AG10803 (cell line): ENCODE data around the gene SP6.

ENCODE experiments used
- DNase-seq: peaks from one replicate; pipeline ENCODE4 v3.0.0; 2010; ENCODE audit warnings: low read depth
- H3K4me3 ChIP-seq: 2 replicates; pipeline ENCODE4 v1.5.1; 2011; ENCODE audit warnings: mild to moderate bottlenecking, low read length, control low read depth
- TF ChIP-seq, protein P1 (sequence below): conservative IDR thresholded peaks from 2 replicates; pipeline ENCODE4 v1.5.1; 2011; ENCODE audit warnings: mild to moderate bottlenecking, low read length, control low read depth, inconsistent platforms

SP6 gene

GRCh38 chr17:47804461-47804860, 46.5 kb downstream of the SP6 start:
- H3K4me3 ChIP-seq, result no peak overlapping the region
- TF ChIP-seq, protein P1, sequence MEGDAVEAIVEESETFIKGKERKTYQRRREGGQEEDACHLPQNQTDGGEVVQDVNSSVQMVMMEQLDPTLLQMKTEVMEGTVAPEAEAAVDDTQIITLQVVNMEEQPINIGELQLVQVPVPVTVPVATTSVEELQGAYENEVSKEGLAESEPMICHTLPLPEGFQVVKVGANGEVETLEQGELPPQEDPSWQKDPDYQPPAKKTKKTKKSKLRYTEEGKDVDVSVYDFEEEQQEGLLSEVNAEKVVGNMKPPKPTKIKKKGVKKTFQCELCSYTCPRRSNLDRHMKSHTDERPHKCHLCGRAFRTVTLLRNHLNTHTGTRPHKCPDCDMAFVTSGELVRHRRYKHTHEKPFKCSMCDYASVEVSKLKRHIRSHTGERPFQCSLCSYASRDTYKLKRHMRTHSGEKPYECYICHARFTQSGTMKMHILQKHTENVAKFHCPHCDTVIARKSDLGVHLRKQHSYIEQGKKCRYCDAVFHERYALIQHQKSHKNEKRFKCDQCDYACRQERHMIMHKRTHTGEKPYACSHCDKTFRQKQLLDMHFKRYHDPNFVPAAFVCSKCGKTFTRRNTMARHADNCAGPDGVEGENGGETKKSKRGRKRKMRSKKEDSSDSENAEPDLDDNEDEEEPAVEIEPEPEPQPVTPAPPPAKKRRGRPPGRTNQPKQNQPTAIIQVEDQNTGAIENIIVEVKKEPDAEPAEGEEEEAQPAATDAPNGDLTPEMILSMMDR, result no peak
- DNase-seq, result no peak

DNA sequence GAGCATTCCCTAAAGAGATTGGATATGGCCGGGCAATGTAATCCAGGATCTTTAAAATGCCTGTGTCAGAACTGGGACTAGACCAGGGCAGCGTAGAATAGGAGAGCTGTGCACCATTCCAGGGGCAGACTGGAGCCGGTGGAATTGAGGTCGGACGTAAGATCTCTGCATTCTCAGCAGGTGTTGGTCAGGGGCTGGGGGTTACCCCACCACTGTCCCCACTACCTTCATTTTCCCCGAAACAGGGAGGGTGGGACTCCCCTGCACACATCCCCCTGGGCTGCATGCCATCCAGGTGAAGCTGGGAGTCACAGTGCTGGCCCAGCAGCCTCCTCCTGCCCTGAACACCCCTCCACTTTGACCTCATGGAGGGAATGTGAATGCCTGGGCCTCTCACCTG, 47.2 kb downstream of the SP6 start:
- no peak for DNase-seq
- TF ChIP-seq, protein P1, result no peak
- H3K4me3 ChIP-seq, result no peak overlapping the region

DNA sequence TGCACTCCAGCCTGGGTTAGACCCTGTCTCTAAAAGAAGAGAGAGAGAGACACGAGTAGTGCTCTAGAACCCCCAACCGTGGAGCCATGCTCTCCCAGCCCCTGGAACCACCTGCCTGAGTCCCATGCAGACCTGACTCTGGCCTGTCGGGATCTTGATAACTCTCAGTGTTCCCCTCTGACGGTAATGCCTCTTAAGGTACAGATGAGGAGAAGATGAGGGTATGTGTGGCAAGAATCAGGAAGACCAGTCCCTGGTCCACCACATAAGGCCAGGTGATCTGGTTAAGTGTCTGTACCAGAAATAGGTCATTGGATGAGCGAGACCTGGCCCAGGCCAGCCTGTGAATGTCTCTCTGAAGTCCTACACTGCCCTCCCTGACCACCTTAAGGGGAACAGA, 47.8 kb downstream of the SP6 start:
- TF ChIP-seq, protein P1, result no peak
- DNase-seq, result no peak
- no peak overlapping the region for H3K4me3 ChIP-seq

GRCh38 chr17:47802341-47803022, 48.5 kb downstream of the SP6 start:
- no peak overlapping the region for H3K4me3 ChIP-seq
- peak; percentile 22 for DNase-seq
- TF ChIP-seq, protein P1, result peak; percentile 65

DNA sequence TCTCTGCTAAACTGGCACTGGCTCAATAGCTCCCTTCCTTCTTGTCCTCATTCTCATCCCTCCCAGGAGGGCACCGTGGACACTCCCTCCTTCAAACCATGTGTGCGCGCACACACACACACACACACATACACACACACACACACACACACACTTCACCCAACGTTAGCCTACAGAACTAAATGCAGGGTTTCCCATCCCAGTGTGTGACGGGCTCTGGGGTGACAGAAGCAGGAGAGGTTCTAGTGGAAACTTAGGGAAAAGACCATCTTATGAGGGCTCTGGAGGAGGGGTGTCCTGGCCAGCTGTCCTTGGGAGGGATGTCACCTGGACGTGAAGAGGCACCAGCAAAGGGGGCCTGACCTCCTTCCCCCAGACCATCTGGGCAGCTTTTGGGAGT, 49.1 kb downstream of the SP6 start:
- DNase-seq, result no peak
- no peak overlapping the region for H3K4me3 ChIP-seq
- TF ChIP-seq, protein P1, result no peak

- no peak for DNase-seq
- H3K4me3 ChIP-seq, result no peak overlapping the region
- TF ChIP-seq, protein P1, result no peak
These were observed 49.7 kb downstream of the SP6 start for GRCh38 chr17:47801176-47801765.

- no peak overlapping the region for H3K4me3 ChIP-seq
- TF ChIP-seq, protein P1, result no peak
- DNase-seq, result no peak
These were observed 50.3 kb downstream of the SP6 start for GRCh38 chr17:47800686-47801085.
